GM06990 (cell line): ENCODE measurements around the gene RIMBP2.

Experiments used
- DNase-seq: peaks from one replicate; pipeline ENCODE4 v3.0.0-alpha.2; 2011; ENCODE audit not compliant: insufficient read length; ENCODE audit errors: extremely low read depth
- H3K27me3 ChIP-seq: replicated peaks from 2 replicates; pipeline ENCODE4 v1.6.0; 2011; ENCODE audit warnings: low read length; ENCODE audit not compliant: control insufficient read depth, insufficient read depth
- H3K36me3 ChIP-seq: 2 replicates; pipeline ENCODE4 v1.5.1; 2011; ENCODE audit warnings: low read length; ENCODE audit not compliant: control insufficient read depth, insufficient read depth
- H3K4me3 ChIP-seq: replicated peaks from 2 replicates; pipeline ENCODE4 v1.5.1; 2011; ENCODE audit warnings: low read depth, mild to moderate bottlenecking, control low read depth, low read length
- TF ChIP-seq, protein P1 (sequence below): IDR thresholded peaks from 2 replicates; pipeline ENCODE4 v1.5.1; 2011; ENCODE audit warnings: low read length, control low read depth, mild to moderate bottlenecking, inconsistent platforms; ENCODE audit not compliant: insufficient read depth, poor library complexity, severe bottlenecking

The RIMBP2 gene

DNA sequence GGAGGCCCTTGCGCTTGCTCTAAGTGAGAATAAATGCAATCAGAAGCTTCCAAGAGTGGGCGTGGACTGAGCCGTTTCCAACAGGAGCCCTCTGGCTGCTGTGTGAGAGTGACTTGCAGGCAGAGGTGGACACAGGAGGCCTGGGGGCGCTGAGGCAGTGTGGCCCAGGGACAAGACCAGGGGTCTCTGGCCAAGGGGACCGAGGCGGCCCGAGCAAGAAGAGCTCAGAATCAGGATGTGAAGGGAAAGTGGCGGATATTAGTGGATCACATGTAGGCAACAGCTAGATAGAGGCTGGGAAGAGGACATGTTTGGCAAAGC is 8.6 kb downstream of the RIMBP2 start:
- DNase-seq = no peak
- Histone ChIP-seq H3K36me3 (no peaks in the 10 kb centered on the region), H3K27me3 (no peaks in the 10 kb centered on the region), H3K4me3 (no peak overlapping the region)
- TF ChIP-seq, protein P1, sequence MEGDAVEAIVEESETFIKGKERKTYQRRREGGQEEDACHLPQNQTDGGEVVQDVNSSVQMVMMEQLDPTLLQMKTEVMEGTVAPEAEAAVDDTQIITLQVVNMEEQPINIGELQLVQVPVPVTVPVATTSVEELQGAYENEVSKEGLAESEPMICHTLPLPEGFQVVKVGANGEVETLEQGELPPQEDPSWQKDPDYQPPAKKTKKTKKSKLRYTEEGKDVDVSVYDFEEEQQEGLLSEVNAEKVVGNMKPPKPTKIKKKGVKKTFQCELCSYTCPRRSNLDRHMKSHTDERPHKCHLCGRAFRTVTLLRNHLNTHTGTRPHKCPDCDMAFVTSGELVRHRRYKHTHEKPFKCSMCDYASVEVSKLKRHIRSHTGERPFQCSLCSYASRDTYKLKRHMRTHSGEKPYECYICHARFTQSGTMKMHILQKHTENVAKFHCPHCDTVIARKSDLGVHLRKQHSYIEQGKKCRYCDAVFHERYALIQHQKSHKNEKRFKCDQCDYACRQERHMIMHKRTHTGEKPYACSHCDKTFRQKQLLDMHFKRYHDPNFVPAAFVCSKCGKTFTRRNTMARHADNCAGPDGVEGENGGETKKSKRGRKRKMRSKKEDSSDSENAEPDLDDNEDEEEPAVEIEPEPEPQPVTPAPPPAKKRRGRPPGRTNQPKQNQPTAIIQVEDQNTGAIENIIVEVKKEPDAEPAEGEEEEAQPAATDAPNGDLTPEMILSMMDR = no peak

DNA sequence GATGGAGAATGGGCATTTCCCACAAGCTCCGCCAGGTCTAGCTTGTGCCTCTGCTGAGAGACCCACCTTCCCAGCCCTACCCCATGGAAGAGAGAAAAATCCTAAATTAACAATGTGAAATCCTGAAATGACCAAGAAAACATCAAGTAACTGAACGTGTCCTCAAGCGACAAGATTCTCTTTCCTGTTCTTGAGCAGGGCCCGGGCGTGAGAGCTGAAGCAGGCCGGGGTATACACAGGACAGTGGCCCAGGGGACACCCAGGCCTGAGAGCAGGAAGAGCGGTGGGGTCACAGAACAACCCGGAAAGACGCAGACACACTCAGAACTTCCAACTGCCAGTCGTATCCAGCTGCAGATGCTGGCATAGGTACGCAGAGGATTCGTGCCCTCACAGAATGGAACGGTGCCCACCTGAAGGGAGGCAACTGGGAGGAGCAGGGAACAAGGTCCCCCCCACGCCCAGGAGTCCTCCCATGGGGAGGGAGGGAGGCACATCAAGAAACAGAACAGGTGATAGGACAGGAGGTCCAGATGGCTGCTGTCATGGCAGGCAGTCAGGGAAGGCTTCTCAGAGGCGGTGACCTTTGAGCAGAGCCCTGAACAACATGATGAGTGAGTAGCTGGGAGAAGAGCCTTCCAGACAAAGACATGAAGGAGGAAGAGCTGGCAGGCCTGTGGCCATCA is 9.1 kb downstream of the RIMBP2 start:
- no peak for DNase-seq
- no peaks in the 10 kb centered on the region for H3K27me3 ChIP-seq
- TF ChIP-seq, protein P1 = no peak

DNA sequence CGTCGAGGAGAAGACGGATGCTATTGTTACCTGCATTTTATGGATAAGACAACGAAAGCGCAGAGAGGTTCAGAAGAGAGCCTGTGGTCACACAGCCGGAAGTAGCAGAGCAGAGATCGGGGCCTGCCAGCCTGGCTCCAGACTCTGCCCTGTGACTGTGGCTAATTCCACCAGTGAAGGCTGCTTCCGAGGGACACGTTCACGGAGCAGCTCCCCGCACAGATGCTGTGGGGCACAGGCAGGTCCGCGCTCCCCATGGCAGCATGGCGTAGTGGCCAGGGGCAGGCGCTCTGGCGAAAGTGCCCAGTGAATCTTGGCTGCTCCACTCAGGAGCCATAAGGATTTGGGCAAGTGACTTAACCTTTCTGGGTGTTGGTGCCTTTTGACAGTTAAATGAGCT is 9.8 kb downstream of the RIMBP2 start:
- TF ChIP-seq, protein P1 = no peak
- no peaks in the 10 kb centered on the region for H3K36me3 ChIP-seq
- H3K4me3 ChIP-seq = no peak overlapping the region
- DNase-seq = no peak
- H3K27me3 ChIP-seq = no peaks in the 10 kb centered on the region

More for the DNA sequence above, 9.1 kb downstream of the RIMBP2 start:
- H3K4me3 ChIP-seq = no peak overlapping the region
- H3K36me3 ChIP-seq = no peaks in the 10 kb centered on the region

DNA sequence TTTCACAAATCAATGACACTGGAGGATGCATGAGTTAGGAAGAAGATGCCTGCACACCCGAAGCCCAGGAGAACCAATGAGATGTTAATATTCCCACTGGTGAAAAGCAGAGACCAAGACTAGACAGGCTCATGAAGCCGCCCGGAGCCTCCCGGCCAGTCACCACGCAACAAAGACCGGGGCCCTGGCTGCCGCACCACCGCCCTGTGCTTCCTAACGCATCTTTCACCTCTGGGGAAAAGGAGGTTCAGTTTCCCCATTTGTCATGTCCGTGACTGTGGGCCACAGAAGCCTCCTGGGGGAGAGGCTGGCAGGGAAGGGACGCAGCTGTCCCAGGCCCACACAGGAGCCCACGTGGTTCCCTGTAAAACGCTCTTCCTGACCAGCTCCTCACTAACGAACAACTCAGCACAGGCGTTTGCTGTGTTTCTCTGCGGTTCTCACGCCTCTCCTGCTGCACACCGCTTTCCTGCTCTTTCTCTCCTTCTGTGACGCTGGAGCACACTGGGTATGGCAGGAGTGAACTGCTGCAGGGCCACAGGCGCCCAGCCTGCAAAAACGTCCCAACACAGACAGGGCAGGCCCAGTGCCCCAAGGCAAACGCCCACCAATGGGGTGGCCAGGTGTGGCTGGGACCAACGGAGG is 10.8 kb downstream of the RIMBP2 start:
- H3K4me3 ChIP-seq = no peak overlapping the region
- DNase-seq = no peak
- no peaks in the 10 kb centered on the region for H3K36me3 ChIP-seq
- TF ChIP-seq, protein P1 = no peak
- no peaks in the 10 kb centered on the region for H3K27me3 ChIP-seq

DNA sequence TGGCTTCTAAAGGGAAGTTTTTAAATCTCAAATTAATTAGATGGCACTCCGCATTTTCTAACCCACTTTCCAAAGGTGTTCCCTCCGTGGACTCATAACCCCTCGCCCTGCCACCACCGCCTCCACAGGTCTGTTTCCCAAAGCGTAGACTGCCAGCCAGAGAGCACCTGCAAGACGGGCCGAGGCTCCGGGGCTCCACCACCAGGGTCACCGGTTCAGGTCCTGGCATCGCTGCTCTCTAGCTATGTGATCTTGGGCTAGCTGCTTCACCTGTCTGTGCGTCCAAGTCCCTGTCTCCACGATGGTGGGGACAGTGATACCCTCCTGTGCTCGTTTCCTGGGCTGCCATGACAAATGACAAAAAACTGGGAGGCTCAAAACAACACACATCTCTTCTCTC is 11.5 kb downstream of the RIMBP2 start:
- H3K4me3 ChIP-seq = no peak overlapping the region
- no peaks in the 10 kb centered on the region for H3K27me3 ChIP-seq
- TF ChIP-seq, protein P1 = no peak
- no peaks in the 10 kb centered on the region for H3K36me3 ChIP-seq
- DNase-seq = no peak
